HG02623 (cell line): ENCODE data around the gene SERGEF.

Source experiments
- ATAC-seq: cut with Tn5 transposase; IDR thresholded peaks from one replicate; pipeline ENCODE4 v1.9.1; 2021; ENCODE audit warnings: moderate library complexity; ENCODE audit not compliant: unreplicated experiment

Gene SERGEF

GRCh38 chr11:17816232-17816931 is 196.5 kb downstream of the SERGEF start:
- ATAC-seq = no peak

DNA sequence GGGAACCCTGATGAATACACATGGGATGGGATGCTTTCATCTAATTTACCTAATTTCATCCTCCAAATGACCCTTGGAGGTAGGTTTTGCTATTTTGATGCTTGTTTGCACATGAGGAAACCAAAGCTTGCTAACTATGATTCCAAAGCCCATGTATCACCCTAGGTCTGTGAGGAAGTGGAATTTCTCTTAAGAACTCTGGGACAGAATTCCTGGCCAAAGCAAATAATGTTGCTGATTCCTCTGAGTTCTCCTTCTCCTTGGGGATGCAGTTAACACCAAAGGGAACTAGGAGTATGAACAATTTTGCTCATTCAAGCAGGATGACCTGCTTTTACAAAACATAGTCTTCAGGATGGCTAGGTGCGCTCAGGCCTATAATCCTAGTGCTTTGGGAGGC is 198.3 kb downstream of the SERGEF start:
- no peak for ATAC-seq

- ATAC-seq = no peak
Observed at GRCh38 chr11:17813391-17814059, 199.3 kb downstream of the SERGEF start.

DNA sequence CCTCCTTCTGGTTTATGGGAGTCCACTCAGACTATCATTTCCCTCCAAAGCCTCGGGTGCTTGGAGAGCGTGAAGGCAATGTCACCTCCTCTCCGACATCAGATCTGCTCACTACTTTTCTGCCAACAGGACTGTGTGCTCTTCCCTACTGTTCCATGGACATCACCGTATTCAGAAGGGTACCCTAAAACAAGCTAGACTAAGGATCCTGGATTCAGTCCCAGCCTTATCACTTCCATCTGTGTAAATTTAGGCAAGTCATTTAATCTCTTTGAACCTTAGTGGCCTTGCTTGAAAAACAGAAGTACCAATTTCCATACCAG is 200.0 kb downstream of the SERGEF start:
- ATAC-seq = no peak

DNA sequence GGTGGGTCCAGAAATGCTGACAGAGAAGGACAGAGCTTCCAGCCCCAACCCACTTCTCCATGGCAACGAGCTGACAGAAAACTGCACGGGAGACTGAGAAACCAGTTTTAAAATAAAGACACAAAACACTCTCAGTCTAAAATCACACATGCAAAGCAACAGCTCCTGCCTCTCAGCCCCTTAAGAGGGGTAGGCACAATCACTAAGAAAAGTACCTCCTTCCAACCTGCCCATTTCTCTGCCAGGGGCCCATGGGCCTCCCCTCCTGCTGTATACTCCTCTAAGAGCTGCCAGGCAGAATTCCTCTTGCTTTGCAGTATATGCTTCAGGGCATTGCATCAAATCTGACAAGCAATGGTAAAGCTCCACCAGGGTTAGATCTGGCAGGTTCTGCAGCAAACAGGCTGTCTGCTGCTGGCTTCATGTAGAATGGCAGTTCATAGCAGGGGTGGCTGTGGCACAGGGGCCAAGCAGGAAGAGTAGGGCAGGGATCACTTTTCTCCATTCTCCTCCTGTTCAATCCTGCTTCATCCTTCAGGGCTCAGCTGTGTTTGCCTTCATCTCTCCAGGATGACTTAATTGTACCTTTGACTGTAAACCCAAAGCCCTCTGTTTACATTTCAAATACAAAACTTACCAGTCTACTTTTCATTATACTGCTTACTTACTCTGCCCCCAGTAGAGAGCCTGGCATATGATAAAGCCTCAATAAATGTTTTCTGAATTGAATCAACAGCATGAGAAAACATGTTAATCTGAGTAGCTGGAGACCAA is 200.6 kb downstream of the SERGEF start:
- no peak for ATAC-seq

GRCh38 chr11:17811352-17811751 is 201.5 kb downstream of the SERGEF start:
- ATAC-seq = no peak

DNA sequence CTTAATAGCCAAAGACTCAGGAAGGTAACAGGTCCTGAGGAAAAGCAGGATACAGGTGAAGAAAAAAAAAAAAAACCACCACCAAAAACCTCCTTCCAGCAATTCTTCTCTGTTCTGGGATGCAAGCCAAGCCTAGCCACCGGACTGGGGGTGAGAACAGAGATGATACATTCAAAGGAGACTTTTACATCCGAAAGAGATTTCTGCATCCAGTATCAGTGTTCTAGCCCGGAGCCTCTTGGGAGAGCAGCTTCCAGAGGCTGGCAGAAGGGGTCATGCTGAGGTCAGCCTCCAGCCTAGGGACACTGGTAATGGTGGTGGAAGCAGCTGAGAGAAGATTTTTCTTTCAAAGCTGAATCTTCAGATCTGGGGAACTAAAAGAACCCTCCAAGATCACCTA is 202.1 kb downstream of the SERGEF start:
- no peak for ATAC-seq

DNA sequence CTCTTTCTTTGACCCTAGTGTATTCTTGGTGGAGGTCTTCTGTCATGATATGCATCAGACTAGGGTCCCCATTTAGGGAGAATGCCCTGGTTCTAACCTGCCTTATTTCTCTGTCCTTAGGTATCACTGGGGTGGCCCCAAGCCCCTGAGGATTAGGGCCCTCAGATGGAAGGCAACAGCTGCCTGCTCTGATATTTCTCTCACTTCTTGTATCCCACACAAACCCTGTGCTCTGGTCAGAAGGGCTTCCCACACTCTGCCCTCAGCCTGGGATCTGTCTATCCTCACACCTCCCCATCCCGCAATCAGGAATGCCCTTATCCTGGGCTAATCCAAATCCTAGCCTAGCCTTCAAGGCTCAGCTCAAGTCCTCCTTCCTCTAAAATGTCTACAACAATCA is 202.8 kb downstream of the SERGEF start:
- no peak for ATAC-seq

DNA sequence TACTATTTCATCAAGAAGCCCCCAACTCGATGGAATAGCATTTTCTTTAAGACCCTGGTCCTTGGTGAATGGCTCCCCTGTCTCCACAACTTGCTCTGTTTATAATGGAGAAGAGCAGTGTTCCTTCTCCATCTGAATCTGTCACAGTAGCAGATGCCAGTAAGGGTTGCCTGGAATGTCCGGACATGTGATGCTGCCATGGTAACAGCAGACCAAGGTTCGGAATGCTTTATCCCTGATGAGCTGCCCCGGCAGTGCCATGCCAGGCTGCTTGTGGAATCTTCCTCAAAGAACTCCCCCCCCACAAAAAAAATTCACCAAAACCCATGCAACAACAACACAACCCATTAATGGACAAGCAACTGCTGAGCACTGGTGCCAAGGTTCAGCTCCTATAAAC is 205.8 kb downstream of the SERGEF start:
- ATAC-seq = no peak

DNA sequence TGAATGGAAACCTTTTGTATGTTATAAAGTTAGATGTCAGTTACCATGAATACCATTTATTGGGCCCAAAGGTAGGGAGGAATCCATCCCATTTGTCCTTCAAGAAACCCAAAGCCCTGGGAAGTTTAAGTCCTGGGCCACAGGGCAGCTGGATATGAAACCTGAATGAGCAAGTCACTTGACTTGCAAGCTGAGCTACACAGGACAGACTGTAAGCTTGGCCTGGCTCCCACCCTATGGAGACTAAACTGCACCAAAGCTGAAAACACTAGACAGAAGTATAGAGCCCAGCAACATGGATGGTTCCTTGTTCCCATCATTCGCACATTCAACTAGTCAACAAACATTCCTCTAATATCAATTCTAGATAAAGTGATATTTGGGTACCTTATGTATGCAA is 207.0 kb downstream of the SERGEF start:
- no peak for ATAC-seq

GRCh38 chr11:17805043-17805442 is 207.8 kb downstream of the SERGEF start:
- no peak for ATAC-seq

DNA sequence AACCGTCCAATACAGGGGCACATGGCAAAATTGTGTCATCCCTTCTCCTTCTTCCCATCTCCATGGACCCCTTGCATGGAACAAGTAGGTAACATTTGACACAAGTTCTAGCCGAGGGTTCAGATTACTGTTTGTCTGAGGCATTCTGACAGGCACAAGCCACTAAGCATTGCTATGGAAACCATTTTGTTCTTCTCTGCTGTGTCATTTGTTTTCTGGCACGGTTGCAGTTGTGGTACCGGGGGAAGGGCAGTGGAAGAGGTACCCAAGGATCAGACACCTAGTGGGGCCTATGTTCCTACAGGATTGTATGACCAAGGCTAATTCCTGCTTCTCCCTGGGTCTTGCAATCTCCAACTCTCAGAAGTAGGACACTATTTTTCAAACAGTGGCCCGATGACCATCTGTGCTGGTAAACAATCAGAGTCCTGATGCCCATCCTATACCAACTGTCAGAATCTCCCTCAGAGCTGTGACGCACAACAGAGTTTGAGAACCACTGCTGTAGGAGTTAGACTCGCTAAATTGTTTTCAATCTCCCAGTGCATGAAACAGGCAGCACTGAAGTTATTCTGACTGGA is 209.0 kb downstream of the SERGEF start:
- no peak for ATAC-seq

- ATAC-seq = no peak
Observed at GRCh38 chr11:17802491-17802890, 210.4 kb downstream of the SERGEF start.

- ATAC-seq = no peak
Observed at GRCh38 chr11:17801166-17801565, 211.7 kb downstream of the SERGEF start.

- ATAC-seq = no peak
Observed at GRCh38 chr11:17799147-17799546, 213.7 kb downstream of the SERGEF start.

GRCh38 chr11:17798716-17799115 is 214.1 kb downstream of the SERGEF start:
- ATAC-seq = no peak

DNA sequence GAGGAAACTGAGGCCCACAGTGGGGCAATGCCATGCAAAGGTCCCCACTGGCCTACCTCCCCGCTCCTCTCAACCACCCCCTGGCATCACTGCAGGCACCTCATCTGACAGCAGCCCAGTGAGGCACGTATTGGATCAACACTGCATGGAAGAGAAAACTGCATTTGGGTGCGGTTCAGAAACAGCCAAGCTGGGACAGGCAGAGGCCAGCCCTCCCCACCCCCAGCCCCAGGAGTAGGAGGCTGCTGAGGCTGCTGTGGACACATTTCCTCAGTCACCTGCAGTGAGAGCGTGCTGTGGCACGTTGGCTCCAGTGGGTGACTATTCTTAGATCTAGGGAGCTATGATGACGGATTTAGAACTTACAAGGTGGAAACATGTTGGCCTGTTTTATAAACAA is 214.6 kb downstream of the SERGEF start:
- no peak for ATAC-seq

DNA sequence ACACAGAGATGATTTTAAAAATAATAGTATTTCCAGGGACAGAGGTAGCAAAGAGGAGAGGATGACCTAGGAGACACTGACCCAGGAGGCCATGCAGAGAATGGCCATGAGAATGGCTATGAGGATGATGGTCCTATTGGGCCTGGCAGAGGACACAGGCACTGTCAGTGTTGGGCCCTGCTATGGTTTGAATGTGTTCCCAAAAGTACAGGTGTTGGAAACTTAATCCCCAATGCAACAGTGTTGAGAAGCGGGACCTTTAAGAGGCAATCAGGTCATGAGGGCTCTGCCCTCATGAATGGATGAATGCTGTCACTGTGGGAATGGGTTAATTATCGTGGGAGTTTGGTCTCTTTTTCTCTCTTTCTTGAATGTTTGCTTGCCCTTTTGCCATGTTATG is 216.7 kb downstream of the SERGEF start:
- ATAC-seq = no peak

DNA sequence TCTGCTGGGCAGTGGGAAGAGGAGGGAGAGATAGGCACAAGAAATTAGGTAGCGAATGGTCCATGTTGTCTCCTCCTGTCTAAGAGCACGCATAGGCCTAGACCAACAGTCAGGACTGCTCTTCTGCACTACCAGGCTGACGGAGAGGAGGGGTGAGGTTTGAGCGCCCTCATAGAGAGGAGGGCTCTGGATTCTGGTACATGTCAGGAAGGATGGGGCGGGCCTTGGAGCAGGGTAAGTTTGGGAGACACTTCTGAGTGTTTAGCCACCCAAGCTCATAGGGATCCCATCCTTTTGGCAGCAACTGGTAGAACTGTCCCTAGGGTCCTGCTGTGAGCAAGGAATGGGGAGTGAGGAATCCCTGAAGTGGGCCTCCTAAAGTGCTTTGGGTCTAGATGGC is 217.9 kb downstream of the SERGEF start:
- ATAC-seq = no peak

DNA sequence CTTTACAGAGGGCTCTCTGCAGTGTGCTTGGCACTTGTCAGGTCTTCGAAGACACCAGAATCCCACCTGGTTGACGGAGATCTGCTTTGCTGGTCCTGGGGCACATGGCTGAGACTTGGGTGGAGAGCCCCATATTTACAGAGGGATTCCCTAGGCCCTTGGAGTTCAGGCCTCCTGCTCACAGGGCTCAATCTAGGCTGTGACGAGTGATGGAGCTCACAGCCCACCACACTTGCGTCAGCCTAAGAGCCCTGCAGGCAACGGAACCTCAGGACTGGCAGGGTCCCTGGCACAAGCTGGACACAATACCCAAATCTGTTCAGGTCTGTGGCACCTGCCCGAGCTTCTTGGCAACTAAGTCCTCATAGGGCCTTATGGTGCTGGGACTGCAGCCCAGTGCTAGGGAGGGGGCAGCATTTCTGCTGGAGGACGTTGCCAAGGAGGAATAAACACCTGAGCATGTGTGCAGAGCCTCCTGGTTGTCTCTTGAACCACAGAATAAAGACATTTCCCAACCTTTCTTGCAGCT is 219.1 kb downstream of the SERGEF start:
- no peak for ATAC-seq

GRCh38 chr11:17792161-17792560 is 220.7 kb downstream of the SERGEF start:
- ATAC-seq = no peak

DNA sequence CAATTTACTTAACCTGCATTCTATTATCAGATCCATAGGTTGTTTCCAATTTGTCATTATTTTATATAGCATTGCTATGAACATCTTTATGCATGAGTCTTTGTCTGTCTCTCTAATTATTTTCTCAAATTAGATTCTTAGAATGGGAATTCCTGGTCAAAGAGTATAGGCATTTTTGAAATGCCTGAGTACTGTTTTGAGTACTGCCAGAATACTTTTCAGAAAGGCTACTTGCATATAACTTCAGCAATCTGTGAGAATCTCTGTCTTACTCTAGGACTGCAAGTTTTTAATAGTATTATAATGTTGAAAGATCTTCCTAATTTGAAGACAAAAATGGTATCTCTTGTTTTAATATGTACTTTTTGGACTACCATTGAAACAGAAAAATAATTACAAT is 221.7 kb downstream of the SERGEF start:
- no peak for ATAC-seq
